Nephron progenitor cell (in vitro differentiated cells): ENCODE results near the gene PLIN4.

Experiments used
- DNase-seq: peaks from one replicate; pipeline ENCODE4 v3.0.0; 2021
- H3K27ac Mint-ChIP-seq: 2 replicates; pipeline ENCODE4 v1.8.0; 2021; ENCODE audit warnings: mild to moderate bottlenecking, moderate library complexity, mixed read lengths
- H3K27me3 Mint-ChIP-seq: 2 replicates; pipeline ENCODE4 v1.8.0; 2021; ENCODE audit warnings: mild to moderate bottlenecking, low read depth, mixed read lengths; ENCODE audit not compliant: poor library complexity
- H3K36me3 Mint-ChIP-seq: 2 replicates; pipeline ENCODE4 v1.8.0; 2021; ENCODE audit warnings: low read depth, mixed read lengths
- H3K4me1 Mint-ChIP-seq: 2 replicates; pipeline ENCODE4 v1.8.0; 2021; ENCODE audit warnings: mixed read lengths
- H3K4me3 Mint-ChIP-seq: 2 replicates; pipeline ENCODE4 v1.8.0; 2021; ENCODE audit warnings: mild to moderate bottlenecking, moderate library complexity, mixed read lengths
- H3K9me3 Mint-ChIP-seq: 2 replicates; pipeline ENCODE4 v1.8.0; 2021; ENCODE audit warnings: mild to moderate bottlenecking, moderate library complexity, mixed read lengths
- CTCF ChIP-seq: fragments of 200-600 bp; sonication (generic); IDR thresholded peaks from 2 replicates; pipeline ENCODE4 v1.5.0; 2021; ENCODE audit warnings: antibody characterized with exemption

PLIN4 gene

GRCh38 chr19:4506449-4507149 lies 11.7 kb downstream of the PLIN4 start:
- Mint-ChIP-seq H3K36me3 (peaks cover 26% of the 10 kb centered on the region), H3K27me3 (peaks cover 4% of the 10 kb centered on the region), H3K4me3 (no peak overlapping the region), H3K27ac (peak overlapping the region; percentile 53), H3K9me3 (no peaks in the 10 kb centered on the region), H3K4me1 (no peaks in the 10 kb centered on the region)
- no peak for TF ChIP-seq CTCF
- no peak for DNase-seq

- DNase-seq: no peak
- no peaks in the 10 kb centered on the region for H3K9me3 Mint-ChIP-seq
- peak overlapping the region; percentile 96 for H3K27ac Mint-ChIP-seq
- no peak for TF ChIP-seq CTCF
- H3K27me3 Mint-ChIP-seq: peaks cover 4% of the 10 kb centered on the region
- H3K36me3 Mint-ChIP-seq: peaks cover 26% of the 10 kb centered on the region
- H3K4me3 Mint-ChIP-seq: no peak overlapping the region
- H3K4me1 Mint-ChIP-seq: no peaks in the 10 kb centered on the region
Observed at GRCh38 chr19:4505570-4506448, 12.5 kb downstream of the PLIN4 start.

- Mint-ChIP-seq H3K36me3 (peaks cover 26% of the 10 kb centered on the region), H3K9me3 (no peaks in the 10 kb centered on the region), H3K27me3 (peaks cover 4% of the 10 kb centered on the region), H3K4me1 (no peaks in the 10 kb centered on the region), H3K27ac (no peak overlapping the region), H3K4me3 (no peak overlapping the region)
- no peak for DNase-seq
- no peak for TF ChIP-seq CTCF
Observed at GRCh38 chr19:4504891-4505569, 13.3 kb downstream of the PLIN4 start.

GRCh38 chr19:4504297-4504701 lies 14.0 kb downstream of the PLIN4 start:
- no peak overlapping the region for H3K4me3 Mint-ChIP-seq
- TF ChIP-seq CTCF: no peak
- H3K9me3 Mint-ChIP-seq: no peaks in the 10 kb centered on the region
- no peak overlapping the region for H3K27ac Mint-ChIP-seq
- H3K27me3 Mint-ChIP-seq: peaks cover 4% of the 10 kb centered on the region
- no peak for DNase-seq
- peaks cover 26% of the 10 kb centered on the region for H3K36me3 Mint-ChIP-seq
- H3K4me1 Mint-ChIP-seq: no peaks in the 10 kb centered on the region

- no peaks in the 10 kb centered on the region for H3K9me3 Mint-ChIP-seq
- no peak overlapping the region for H3K27ac Mint-ChIP-seq
- TF ChIP-seq CTCF: no peak
- no peak overlapping the region for H3K4me3 Mint-ChIP-seq
- no peaks in the 10 kb centered on the region for H3K4me1 Mint-ChIP-seq
- peaks cover 4% of the 10 kb centered on the region for H3K27me3 Mint-ChIP-seq
- H3K36me3 Mint-ChIP-seq: peaks cover 26% of the 10 kb centered on the region
- no peak for DNase-seq
Observed at GRCh38 chr19:4503825-4504170, 14.5 kb downstream of the PLIN4 start.
